Right hindlimb (tissue), 1 donor: ENCODE measurements around the gene GPR142.
A peak's percentile ranks its signal among the peaks of the same experiment; 100 is the strongest.

Source experiments
- DNase-seq: peaks from one replicate; pipeline ENCODE4 v3.0.0-alpha.2; 2018

The GPR142 gene

GRCh38 chr17:74345433-74346241 is 21.7 kb upstream of the GPR142 start:
- no peak for DNase-seq

- no peak for DNase-seq
Measured at GRCh38 chr17:74347646-74348045, 19.7 kb upstream of the GPR142 start.

- no peak for DNase-seq
Measured at GRCh38 chr17:74349120-74349519, 18.2 kb upstream of the GPR142 start.

GRCh38 chr17:74350486-74350885 is 16.8 kb upstream of the GPR142 start:
- no peak for DNase-seq

- DNase-seq: no peak
Measured at GRCh38 chr17:74351552-74352210, 15.6 kb upstream of the GPR142 start.

- no peak for DNase-seq
Measured at GRCh38 chr17:74353446-74354060, 13.8 kb upstream of the GPR142 start.

- DNase-seq: no peak
Measured at GRCh38 chr17:74354123-74354522, 13.2 kb upstream of the GPR142 start.

- DNase-seq: no peak
Measured at GRCh38 chr17:74354561-74354960, 12.7 kb upstream of the GPR142 start.

GRCh38 chr17:74355065-74355464 is 12.2 kb upstream of the GPR142 start:
- DNase-seq: no peak

GRCh38 chr17:74356646-74357465 is 10.4 kb upstream of the GPR142 start:
- peak; percentile 50 for DNase-seq

GRCh38 chr17:74357466-74357809 is 9.9 kb upstream of the GPR142 start:
- no peak for DNase-seq

- DNase-seq: no peak
Measured at GRCh38 chr17:74358697-74359096, 8.6 kb upstream of the GPR142 start.

- no peak for DNase-seq
Measured at GRCh38 chr17:74359916-74360315, 7.4 kb upstream of the GPR142 start.

- no peak for DNase-seq
Measured at GRCh38 chr17:74360899-74361229, 6.4 kb upstream of the GPR142 start.

- DNase-seq: peak; percentile 66
Measured at GRCh38 chr17:74361230-74362068, 5.9 kb upstream of the GPR142 start, which contains the start of gene BTBD17. Gene BTBD17, minus strand, starts transcription at chr17:74361868. Its CDS starts 49 bp downstream, at chr17:74361819.

- no peak for DNase-seq
Measured at GRCh38 chr17:74362069-74362405, 5.3 kb upstream of the GPR142 start.

- DNase-seq: peak; percentile 57
Measured at GRCh38 chr17:74362810-74363498, 4.4 kb upstream of the GPR142 start.

GRCh38 chr17:74368341-74369081 is 1.2 kb downstream of the GPR142 start:
- peak; percentile 66 for DNase-seq

- DNase-seq: no peak
Measured at GRCh38 chr17:74369221-74369620, 1.9 kb downstream of the GPR142 start.

- no peak for DNase-seq
Measured at GRCh38 chr17:74369665-74370490, 2.6 kb downstream of the GPR142 start.
